T47D (cell line): ENCODE data around the gene USP2.

ENCODE experiments used
- DNase-seq, 2 experiments: peaks; one replicate each; pipeline versions ENCODE4 v3.0.0 to v3.0.0-alpha.2; 2011 to 2012; ENCODE audit warnings: low read depth in 1 of 2, low spot score in 1 of 2
- JUND ChIP-seq: IDR thresholded peaks from 2 replicates; pipeline ENCODE4 v1.6.1; 2012; ENCODE audit warnings: low read depth
- in situ Hi-C: cut with HindIII; loops from 2 replicates; pipeline ENCODE4 v1.10.0; 2016; ENCODE audit warnings: low sequenced_read_pairs, low pct_unique_long_range_greater_than_20kb

Gene USP2

GRCh38 chr11:119347940-119348605 is 33.4 kb downstream of the USP2 start:
- no peak for DNase-seq
- in situ Hi-C loops = no loop called here
- no peak for TF ChIP-seq JUND

DNA sequence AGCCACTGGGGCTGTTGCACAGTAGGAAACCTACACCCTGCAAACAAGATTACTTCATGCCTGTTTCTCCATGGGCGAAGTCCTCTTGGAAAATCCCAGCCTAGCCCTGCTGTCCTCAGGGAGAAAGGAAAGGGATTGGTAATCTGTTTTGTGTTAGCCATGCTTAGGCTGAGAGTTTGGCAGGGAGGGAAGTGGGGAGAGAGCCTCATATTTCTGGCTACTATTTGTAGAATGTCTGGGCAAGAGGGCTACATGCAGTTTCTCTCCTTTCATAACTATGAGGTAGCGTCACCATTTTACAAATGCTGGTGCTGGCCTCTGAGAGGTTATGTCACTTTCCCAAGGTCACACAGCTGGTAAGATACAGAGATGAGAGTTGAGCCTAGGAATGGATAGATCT is 34.2 kb downstream of the USP2 start:
- TF ChIP-seq JUND = no peak
- in situ Hi-C loops = no loop called here
- no peak for DNase-seq

- no peak for TF ChIP-seq JUND
- in situ Hi-C loops = no loop called here
- DNase-seq = no peak
These were observed 34.9 kb downstream of the USP2 start, which contains the start of gene MFRP for GRCh38 chr11:119346605-119347004. Gene MFRP, minus strand, starts transcription at chr11:119346705. Its CDS starts 192 bp downstream, at chr11:119346513.

DNA sequence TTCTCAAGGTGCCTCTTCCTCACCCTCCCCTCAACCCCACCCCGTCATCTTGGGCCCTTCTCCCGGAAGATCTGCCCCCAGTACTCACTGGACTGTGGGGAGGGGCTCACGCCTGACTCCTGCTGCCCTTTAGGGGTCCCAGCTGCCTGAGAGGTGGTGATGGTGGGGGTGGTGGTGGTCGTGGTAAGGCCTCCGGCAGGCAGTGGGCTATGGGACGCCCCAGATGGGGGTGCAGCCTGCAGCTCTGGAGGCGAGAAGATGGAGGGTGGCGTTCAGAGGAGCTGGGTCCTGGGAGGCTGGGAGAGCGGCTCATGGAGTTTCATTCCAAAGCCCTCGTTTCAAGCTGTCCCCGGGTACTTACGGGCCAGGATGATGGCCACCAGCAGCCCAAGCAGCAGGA is 35.8 kb downstream of the USP2 start:
- TF ChIP-seq JUND = no peak
- in situ Hi-C loops = no loop called here
- no peak for DNase-seq

DNA sequence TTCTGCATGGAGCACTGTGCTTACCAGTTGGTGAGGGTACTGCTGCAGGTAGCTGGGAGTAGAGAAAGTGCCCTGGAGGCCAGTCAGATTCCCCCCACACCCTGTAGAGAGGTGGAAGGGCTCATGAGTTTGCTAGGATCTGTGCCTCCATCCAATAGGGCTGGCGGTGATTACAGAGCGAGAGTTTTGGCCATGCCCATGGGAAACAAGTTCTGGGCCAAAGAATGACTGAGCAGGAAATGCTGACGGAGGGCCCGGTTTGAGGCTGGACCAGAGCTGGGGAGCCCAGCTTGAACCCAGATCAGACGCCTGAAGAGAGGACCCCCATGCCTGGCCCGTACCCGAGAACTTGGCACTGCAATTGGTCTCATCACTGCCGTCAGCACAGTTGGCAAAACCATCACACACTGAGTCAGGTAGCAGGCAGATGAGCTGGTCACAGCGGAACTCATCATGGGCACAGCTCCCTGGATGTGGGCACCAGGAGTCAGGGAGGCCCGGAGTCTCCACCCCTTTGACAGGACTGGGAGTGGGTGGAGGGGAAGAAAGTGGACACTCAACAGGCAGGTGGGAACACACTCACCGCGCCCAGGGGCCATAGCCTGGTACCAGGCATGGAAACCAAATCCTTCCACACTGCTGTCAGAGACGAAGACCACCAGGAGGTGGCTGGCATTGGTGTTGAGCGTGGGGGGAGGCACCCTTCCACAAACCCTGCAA is 37.0 kb downstream of the USP2 start:
- TF ChIP-seq JUND = no peak
- no peak for DNase-seq
- in situ Hi-C loops = no loop called here

DNA sequence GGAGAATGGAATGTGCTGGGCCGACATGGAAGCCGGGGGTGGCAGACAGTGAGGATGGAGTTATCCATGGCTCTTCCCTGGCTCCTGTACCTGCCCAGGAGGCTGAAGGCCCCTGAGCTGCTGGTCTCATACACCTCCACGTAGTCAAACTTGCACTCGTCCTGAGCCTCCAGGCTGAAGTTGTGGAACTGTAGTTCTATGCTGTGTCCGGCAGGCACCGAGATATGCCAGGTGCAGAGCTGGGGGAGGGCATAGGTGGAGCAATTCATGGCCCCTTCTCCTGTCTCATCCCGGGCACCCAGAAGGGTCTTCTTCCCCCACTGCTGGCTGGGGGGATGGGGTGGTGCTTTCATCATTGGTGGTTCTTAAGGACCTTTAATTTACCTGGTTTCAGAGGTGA is 37.8 kb downstream of the USP2 start:
- in situ Hi-C loops = no loop called here
- TF ChIP-seq JUND = no peak
- DNase-seq = no peak

DNA sequence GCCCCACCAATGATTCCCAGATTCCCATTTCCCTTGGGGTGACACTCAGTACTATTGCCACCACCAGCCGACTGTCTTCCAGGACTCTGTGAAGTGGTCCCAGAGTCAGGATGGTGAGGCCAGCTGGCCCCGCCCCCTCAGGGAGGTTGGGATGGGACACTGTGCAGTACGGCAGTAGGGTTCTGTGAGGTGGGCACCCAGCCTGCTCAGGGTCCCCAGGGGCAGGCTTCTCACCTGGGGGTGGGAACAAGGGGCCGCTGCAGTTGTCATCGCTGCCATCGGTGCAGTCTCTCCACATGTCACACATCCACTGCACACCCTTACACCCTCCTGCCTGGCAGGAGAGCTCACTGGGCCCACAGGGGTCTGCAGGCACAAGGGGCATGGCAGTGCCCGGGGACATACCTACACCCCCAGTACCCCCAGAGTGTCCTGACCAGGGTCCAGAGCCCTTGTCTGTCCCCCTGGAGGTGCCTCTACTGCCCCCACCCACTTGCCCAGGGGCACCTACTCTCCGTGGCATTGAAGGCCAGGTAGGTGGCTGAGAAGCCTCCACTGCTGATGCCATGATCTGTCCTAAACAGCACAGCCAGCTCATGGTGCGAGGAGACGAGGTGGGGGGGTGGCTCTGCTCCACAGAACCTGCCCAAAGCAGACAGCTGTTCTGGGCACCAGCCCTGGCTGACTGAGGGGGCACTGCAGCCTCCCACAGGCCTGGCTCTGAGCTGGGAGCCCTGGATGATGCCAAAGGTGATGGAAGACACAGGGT is 38.9 kb downstream of the USP2 start:
- TF ChIP-seq JUND = no peak
- no peak for DNase-seq
- in situ Hi-C loops = no loop called here

GRCh38 chr11:119342023-119342300 is 39.5 kb downstream of the USP2 start:
- in situ Hi-C loops = no loop called here
- no peak for DNase-seq

GRCh38 chr11:119341222-119342022 is 40.1 kb downstream of the USP2 start:
- no peak for TF ChIP-seq JUND
- no peak for DNase-seq
- in situ Hi-C loops = no loop called here

More at GRCh38 chr11:119342023-119342300, 39.5 kb downstream of the USP2 start:
- TF ChIP-seq JUND = no peak

DNA sequence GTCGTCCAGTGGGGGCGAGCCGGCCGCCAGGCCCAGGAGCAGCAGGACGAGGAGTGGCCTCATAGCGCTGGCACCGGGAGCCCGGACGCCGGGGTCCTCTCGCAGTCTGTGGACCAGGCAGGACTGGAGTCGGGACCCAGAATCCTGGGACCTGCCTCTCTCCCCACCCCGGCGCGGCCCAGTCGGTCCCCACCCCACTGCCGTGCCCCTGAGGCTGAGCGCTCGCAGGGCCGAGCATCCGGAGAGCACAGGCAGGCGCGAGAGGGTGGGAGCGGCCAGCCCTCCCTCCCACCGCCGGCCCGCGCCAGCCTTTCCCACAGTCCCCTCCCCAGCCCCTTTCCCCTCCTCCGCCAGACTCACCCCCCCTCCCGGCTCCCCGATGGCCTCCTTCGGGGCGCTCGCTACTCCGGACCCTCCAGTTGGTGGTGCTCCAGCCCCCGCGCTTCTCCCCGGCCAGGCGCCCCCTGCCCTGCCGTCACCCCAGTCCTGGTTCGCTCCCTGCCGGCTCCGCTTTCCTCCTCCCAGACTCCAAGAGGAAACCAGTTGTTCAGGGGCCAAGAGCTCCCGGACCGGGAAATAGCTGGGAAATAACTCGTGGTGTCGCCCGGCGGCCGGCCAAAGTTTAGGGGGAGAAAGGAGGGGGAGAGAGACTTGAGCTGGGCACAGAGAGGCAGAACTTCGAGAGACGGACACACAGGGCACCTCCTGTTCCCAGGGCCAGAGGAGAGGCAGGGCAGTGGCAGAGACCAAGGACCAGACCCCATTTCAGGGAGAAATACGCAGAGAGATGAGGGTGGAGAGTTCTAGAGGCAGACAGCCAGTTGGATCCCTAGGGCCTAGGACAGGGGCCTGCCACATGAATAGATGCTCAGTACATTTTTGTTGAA is 40.9 kb downstream of the USP2 start, which contains the start of gene C1QTNF5:
TSS of gene C1QTNF5 (minus strand) at position 549 of the 887 bp plus-strand sequence. CDS start at position 63, 486 bp downstream.
- in situ Hi-C loops = no loop called here
- DNase-seq = no peak
- no peak for TF ChIP-seq JUND

DNA sequence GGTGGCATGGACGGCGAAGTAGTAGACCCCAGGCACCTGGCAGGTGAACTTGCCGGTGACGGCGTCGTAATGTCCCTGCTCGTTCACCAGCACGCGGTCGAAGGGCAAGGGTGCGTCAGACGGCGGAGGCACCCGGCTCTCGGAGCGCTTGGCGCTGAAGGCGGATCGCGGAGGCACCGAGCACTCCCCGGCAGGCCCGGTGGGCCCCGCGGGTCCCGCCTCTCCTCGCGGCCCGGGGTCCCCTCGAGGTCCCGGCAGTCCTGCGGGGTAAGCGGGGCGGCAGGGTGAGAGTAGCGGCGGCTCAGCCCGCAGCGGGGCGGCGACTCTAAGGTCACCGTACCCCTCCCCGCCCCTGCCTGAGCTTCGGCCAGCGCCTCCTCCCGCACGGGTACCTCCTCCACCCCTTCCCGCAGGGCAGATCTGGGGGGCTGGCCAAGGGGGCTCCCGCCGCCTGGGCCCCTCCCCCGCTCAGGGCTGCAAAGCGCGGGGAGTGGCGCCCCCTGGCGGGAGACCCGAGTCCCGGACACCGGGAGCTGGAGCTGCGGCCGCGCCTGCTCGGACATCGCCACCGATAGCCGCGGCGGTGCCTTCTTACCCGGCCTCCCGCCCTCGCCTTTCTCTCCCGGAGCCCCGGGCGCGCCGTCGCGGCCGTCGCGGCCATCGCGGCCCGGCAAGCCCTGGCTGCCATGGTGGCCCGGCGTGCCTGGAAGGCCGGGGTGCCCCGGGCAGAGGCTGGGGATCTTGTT is 41.7 kb downstream of the USP2 start:
- DNase-seq = peak; percentile 61 to 89
- no peak for TF ChIP-seq JUND
- in situ Hi-C loops = no loop called here
